Pulmonary artery endothelial cell (primary cell): ENCODE results near the gene MIEF1. TPM values are rescaled to one million over a fixed set of nuclear protein-coding genes. Genes with fewer than 3 reads are reported as not detected.
"Not testable (repeated sequence)": the region's sequence is repeated elsewhere in the genome, so short reads cannot be mapped to it uniquely, and the experiment has no call there.

ENCODE experiments used
- DNase-seq: peaks from one replicate; pipeline ENCODE4 v3.0.0-alpha.2; 2011; ENCODE audit warnings: low read depth, low spot score
- total RNA-seq: library from RNA; depleted of rRNA; stranded (reverse); fragments of >200 nt; gene quantifications from 2 replicates; pipeline ENCODE4 v1.2.3, GENCODE V29; 2014

MIEF1 gene
- total RNA-seq, 1 donor from 2014 or later: 24.1 TPM

DNA sequence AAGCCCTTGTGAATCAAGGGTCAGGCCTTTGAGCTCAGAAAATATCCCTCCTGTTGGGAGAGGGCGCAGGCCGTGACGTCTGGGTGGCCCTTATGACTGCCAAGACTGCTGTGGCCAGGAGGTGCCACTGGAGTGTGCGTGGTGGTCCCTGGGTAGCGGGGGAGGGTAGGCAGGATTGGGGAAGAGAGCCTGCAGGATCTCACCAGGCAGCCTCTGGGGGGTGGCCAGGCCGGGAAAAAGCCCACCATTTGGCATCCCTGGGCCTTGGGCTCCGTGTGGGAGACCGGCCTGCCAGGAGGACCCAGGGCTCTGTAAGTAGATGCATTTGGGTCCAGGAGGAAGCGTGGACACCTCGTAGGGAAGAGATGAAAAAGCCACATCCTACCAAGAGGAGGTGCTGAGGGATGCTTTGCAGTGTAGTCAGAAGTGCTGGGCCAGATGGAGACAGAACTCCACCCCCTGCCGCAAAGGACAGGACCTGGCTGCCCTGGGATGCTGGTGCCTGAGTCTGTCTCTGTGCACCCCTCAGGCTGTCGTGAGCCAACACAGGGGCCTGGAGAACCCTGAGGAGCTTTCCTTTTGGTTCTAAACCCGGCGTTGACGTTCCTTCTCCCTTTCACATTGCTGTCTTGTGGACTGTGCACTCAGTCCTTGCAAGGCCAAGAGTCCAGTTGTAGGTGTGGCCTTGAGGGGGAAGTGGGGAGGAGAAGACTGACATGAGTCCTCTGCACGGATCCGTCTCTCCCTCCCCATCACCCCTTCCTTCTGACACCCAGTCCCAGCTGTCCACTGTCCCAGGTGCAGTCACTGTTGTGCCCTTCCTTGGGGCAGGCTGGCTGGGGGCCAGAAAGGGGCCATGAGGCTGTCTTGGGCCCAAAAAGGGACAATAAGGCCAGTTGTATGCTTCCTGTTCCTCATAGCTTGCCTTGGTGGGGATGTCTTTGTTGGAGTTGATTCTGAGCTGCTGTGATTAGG, 12.7 kb upstream of the MIEF1 start:
- no peak for DNase-seq

DNA sequence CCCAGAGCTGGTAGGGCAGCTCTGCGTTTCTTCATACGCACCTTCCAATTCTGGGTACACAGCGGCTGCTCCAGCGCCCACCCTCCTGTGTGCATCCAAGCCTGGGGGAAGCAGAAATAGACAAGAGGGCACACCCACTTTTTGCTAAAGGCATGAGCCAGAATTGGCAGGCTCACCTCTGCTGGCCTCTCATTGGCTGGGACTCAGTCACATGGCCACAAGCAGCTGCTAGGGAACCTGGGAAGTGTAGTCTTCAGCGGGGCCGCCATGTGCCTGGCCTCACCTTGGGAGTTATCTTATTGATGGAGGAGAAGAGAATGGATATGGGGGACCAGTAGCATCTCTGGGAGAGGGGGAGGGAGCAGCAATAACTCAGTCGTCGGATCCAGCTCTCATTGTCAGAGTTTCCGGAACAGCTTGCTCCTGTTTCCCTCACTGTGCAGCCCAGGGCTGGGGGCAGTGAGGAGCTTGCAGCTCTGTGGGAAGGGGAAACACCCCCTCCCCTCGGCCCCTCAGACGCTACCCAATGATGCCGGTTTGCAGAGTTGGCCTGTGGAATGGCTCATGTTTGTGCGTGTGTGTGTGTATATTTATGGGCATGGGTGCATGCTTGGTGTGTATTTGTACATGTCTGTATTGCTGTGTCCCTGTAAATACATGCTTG, 11.8 kb upstream of the MIEF1 start:
- DNase-seq: no peak

DNA sequence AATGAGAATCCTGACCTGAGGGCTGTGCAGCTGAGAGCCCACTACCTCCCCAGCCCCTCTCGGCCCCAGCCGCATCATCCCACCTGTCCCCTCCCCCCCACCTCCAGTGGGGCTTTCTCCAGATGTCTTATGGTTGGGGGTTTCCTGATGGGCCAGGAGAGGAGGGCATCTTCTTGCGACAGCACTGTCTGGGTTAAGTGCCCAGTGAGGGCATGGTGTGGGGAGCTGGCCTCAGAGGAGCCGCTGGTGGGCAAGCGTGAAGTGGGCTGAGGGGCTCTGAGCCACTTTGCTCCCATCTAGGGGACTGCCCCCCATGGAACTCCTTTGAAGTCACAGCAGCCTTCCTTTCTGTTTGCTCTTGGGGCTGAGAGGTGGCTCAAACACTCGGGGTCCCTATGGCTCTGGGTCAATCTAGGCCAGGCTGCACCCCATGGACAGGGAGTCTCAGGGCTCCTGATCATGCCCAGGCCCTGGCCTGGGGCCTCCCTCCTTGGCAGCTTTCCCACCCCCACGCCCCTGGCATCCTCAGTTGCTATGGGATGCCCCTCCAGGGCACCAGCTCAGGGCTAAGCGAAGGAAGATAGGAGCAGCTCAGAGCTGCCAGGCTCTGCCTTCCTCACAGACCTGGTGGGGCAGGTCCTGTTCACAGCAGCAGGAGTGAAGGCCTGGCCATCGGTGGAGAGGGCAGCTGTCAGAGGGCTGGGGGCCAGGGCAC, 11.0 kb upstream of the MIEF1 start:
- no peak for DNase-seq

DNA sequence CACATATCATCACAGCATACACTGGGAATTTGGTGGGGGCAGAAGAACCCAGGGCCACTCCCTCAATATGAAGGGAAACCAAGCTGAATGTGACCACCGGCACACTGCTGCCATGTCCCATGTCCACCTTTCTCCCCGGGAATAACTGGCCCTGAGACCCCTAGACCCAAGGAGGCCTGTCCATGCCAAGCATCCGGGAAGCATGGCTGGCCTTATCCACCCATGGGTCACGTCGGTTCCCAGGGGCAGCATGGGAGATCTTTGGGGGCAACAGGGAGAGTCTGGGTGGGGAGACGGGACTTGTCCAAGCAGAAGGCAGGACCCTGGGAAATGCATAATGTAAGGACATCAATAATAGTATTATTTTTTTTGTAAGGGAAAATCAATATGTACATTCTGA, 10.4 kb upstream of the MIEF1 start:
- DNase-seq: no peak

DNA sequence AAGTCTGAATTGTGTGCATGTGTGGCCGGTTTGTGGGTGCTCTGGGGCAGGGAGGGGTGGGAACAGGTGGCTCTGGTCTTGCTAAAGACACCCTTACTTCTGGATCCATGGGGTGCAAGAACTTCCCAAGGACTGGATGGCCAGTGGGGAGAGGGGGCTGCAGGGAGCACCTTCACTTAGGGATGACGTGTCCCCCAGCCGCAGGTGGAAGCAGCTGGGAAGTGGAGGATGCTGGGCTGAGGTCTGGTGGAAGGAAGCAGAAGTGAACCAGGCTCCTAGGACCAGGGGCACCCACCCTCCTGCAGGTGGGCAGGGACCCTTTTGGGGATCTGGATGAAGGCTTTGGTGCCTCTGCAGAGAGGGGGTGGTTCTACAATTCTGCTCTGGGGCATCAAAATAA, 9.9 kb upstream of the MIEF1 start:
- no peak for DNase-seq

DNA sequence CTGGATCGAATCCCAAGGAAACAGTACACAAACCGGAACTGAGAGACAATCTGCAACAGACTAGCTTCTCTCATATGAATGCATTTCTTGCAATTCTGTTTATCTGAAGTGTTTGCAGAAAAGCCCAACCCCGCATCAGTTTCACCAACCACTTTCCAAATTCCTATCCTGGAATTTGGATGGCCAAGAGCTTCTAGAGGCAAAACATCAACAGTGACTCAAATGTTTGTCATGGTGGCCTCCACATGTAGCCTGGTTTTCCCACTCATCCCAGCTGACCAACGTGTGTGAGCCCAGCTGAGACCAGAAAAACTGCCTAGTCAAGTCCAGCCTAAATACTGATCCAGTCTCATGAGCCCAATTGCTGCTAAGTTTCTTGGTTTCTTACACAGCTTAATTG, 8.3 kb upstream of the MIEF1 start:
- DNase-seq: no peak

DNA sequence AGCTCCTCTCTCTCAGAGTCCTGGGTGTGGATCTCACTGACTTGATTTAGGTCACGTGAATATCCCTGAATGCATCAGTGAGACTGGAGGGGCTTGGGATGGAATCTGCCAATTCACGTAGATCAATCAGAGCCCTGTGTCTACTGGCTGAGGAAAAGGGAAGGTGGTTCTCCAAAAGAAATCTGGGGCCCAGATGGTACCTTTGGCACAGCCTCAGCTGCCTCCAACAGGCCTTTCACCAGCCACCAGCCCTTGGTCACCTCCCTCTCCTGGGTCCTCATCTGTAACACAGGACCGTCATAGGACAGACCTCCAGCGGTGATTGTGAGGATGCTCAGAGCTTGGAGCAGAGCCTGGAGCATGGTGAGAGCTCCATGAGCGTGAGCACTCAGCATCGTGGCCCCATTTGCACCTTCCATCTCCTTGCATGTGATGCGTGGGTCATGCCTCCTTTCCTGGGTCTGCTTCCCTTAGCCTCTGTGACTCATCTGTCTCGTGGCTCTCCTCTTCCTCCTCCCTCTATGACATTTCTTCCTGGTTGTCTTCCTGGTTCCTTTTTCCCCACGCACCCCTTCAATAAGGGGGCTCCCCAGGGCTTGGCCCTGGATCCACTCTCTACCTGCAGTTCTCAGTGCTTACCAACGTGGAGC, 7.5 kb upstream of the MIEF1 start:
- DNase-seq: no peak

DNA sequence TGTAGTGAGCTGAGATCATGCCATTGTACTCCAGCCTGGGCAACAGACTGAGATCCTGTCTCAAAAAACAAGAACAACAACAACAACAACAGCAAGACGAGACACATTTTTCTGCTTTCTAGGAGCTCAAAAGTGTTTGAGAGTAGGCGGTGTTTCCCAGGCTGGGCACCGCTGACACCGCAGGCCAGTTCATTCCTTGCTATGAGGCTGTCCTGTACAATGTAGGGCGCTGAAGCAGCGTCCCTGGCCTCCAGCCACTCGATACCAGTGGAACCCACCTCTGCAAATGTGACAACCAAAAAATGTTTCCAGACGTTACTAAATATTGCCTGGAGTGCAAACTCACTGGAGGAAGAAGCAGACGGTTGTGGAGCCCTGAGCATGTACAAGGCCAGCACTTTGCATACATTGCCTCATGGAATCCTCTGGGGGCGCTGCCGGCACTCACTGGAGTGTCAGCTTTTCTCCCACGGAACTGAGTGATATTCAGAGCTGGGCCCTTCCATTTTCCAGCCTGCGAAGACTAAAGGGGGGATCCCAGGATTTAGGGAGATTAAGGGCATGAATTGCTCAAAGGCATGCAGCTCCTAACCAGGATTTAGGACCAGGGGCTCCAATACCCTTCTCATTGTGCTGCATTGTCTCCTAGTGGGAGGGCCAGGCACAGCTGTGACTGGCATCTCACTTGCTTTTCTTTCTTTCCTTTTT, 5.8 kb upstream of the MIEF1 start:
- DNase-seq: no peak

DNA sequence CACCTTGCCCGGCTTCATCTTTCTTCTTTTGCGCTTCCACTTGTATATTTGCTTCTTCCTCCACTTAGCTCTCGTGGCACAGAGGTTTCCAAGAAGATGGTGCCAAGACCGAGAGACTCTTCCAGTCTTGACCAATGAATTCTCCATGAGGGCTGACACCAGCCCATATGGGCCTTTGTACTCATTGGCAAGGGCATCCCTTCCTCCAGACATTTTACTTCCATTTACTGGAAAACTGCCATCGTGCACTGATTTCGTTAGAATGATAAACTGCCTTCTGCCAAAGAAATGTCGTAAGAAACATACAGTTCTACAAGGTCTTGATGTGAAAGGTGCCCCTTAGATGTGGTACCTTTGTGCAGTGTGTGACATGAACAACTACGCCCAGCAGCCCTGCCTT, 4.7 kb upstream of the MIEF1 start:
- no peak for DNase-seq

DNA sequence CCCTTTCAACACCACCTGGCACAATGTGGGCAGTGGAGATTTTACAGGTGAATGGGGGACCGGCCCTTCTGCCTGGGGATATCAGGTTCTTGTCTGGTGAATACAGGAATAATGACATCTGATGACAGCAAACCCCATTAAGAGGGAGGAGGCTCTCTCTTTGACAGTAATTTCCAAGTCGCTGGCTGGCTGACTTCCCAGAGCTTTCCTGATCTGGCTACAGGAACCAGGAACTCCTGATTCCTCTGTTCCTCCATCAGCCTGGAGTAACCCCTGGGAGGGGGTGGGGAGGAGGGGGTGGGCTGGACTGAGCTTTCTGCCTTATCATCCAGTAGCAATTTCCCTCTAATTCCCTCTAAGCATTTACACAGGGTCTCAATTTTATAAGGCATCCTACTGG, 3.7 kb upstream of the MIEF1 start:
- no peak for DNase-seq

DNA sequence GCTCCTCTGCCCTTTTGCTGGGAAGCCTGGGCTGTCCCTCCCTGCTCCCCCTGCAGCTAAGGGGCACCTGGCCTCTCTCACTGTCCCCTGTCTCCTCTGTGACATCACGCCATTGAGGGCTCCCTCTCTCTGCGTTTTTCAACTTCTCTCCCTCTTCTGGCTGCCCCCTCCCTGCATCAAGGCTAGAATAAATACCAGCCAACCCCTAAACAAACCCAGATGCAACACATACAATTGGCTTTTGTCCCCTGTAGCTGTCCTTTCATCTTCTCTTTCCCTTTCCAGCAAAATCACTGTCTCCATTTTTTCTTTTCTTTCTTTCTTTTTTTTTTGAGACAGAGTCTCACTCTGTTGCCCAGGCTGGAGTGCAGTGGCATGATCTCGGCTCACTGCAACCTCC, 3.3 kb upstream of the MIEF1 start:
- DNase-seq: no peak

DNA sequence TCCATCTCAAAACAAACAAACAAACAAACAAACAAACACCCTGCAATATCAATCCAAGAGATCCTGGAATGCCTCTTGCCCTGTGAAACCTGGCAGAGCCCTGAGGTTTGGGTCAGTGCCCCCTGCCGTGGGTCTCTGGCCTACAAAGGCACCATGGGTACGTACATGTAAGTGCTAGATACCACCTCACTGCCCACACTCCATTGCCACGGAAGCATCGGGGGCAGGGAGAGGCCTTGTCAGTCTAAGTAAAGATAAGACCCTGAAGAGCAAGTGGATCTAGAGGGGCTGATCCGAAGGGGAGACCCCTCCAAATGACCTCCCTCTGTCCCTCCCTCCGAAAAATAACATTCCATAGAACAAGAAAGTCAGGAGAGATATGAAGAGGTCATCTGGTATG, 2.0 kb upstream of the MIEF1 start:
- DNase-seq: no peak

DNA sequence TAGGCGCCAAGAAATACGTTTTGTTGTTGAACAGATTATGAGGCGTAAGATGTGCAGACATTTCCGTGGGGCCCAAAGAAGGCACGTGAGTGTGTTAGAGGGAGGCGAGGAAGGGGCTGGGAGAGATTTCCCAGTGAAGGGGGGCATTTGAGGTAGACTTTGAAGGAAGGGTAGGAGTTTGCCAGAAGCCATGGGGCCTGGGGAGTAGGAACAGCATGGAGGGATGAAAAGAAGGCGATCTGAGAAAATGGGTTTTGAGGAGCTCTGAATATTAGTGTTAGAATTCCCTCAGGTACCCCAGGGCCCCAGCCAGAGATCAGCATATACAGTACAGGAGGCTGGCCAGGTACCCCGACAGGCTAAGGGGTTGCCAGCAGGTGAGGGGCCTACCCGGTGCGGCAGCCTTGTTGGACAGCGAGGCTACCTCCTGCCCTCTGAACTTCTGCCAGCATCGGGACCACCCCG, 414 bp upstream of the MIEF1 start:
- no peak for DNase-seq

DNA sequence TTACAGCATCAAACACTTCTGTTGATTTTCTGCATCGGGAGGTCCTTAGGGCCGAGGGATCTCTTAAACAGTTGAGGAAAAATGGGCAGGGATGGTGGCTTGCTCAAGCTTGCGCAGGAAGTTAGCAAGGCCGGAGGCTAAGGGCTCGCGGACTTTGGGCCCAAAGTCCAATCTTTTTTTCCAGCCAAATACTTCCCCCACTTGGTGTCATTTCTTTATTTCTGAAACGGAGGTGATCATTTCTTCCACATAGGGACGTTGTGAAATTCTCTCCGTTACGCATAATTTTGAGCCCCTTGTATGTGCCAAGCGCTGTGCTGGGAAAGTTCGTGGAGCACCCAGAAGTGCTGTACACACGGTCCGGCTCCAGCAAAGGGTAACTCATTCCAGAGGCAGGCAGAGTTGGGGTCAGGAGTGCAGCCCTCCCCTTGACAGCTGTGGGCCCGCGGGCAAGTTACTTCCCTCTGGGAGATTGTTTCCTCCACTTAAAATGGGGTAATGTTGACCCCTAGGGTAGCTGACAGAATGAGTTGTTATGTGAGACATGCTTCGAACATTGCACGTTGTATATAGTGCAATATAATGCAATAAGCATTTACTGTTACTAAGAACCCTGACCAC, 809 bp downstream of the MIEF1 start:
- DNase-seq: no peak

DNA sequence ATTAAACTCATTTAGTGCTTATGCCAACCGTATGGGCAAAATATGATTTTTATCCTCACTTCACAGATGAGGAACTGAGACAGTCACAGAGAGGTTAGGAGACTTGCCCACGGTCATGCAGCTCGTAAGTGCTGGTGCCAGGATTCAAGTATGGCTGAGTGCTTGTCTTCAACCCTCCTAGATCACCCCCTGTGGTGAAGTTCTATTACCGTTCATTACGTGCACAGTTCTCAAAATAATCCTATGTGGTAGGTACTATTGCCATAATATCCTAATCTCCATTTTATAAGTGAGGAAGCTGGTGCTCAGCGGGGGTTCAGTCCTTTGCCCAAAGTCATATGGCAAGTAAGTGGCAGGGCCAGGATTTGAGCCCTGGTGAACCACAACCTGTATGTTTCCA, 1.5 kb downstream of the MIEF1 start:
- no peak for DNase-seq

DNA sequence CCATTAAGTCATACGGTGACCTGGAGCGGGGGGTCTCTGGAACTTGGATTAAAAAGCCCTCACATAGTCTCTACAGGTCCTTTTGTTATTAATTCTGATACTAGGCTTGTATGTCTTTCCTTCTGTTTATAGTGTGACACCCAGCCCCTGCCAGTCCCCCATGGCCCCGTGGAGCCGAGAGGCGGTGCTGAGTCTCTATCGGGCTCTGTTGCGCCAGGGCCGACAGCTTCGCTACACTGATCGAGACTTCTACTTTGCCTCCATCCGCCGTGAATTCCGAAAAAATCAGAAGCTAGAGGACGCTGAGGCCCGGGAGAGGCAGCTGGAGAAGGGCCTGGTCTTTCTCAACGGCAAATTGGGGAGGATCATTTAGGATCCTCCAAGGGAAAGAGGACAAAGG, 2.0 kb downstream of the MIEF1 start:
- no peak for DNase-seq

DNA sequence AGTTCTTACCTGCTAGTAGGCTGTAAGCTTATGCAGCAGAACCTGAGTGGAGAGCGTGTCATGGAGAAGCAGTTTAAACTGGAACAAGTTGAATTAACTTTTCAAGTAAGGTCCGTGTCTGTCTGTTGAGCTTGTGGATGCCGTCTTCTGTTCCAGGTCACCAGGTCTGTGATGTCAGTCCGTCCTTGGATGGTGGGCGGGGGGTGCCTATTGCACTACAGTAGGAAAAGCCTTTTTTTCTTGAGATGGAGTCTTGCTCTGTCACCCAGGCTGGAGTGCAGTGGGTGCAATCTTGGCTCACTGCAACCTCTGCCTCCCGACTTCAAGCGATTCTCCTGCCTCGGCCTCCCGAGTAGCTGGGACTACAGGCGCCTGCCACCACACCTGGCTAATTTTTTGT, 4.9 kb downstream of the MIEF1 start:
- DNase-seq: not testable (repeated sequence)

DNA sequence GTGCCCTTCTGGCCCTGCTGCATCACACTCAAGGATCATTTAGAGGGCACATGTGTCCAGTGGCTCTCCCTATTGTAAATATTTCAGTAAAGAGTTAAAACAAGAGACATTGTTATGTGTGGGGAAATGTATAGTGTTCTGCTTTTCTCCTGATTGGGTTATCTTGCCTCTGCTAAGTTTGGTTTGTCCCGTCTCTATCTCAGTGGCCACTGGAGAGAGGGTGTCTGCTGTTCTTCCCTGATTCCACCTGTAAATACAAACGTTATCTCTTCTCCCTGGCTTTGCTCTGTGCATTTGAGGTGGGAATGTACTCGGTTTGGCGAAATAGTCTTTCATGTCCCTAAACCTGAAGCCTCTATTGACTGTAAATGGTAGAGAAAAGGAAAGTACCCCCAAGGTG, 6.3 kb downstream of the MIEF1 start:
- no peak for DNase-seq

DNA sequence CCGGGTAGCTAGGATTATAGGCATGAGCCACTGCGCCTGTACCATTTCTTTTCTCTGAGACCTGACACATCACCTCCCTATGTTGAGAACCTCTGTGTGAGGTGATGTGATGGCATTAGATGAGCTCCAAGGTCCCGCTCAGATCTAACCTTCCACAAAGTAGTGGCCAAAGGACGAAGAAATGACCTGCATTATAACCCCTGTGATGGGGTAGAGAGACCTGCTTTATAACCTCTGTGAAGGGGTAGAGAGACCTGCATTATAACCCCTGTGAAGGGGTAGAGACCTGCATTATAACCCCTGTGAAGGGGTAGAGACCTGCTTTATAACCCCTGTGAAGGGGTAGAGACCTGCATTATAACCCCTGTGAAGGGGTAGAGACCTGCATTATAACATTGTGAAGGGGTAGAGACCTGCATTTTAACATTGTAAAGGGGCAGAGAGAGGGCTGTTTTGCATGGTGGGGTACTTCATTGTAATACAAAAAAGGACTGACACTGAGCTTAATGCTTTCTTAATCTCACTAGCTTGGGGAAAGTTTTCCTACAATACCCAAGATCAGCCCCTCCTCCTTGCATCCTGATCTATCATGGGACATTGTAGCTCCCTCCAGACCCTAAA, 8.5 kb downstream of the MIEF1 start:
- no peak for DNase-seq

DNA sequence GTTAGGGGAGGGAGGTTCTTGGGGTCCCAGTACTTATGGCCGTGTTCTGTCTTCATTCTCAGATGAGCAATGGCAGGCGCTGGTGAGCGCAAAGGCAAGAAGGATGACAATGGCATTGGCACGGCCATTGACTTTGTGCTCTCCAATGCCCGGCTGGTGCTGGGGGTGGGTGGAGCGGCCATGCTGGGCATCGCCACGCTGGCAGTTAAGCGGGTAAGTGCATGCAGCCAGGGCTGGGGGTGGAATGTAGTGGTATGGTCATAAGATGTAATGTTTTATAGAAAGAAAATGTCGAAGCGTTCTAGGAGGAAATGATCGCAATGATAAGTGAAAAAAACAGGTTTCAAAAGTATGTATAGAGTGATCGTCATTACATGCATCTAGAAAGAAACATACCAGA, 9.1 kb downstream of the MIEF1 start:
- no peak for DNase-seq
